OCI-LY7 (cell line): ENCODE measurements around the gene TNRC6C. TPM values are rescaled to one million over a fixed set of nuclear protein-coding genes. Genes with fewer than 3 reads are reported as not detected.

Experiments used
- BruUV-seq: library from RNA; stranded (reverse); fragments of 400-500 nt; replicated peaks from 2 replicates; lab custom pipeline; 2021; lab: Mats Ljungman, UMichigan
- CTCF ChIA-PET: fragments of 300-600 bp; sonication (Branson Sonifier 250); formaldehyde crosslinking; loops from one replicate; lab custom pipeline; 2022; ENCODE audit warnings: antibody characterized with exemption; ENCODE audit not compliant: unreplicated experiment; lab: Charles Lee
- POLR2A ChIA-PET: fragments of 300-600 bp; sonication (Branson Sonifier 250); formaldehyde crosslinking; loops from one replicate; lab custom pipeline; 2022; ENCODE audit warnings: antibody characterized with exemption; lab: Charles Lee
- DNase-seq: peaks from one replicate; pipeline ENCODE4 v3.0.0-alpha.2; 2015; ENCODE audit warnings: low spot score
- H2AFZ ChIP-seq: fragments of 200-600 bp; sonication (generic), shearing (Covaris generic); 2 replicates; pipeline ENCODE4 v1.6.1; 2014; ENCODE audit warnings: mild to moderate bottlenecking, antibody characterized with exemption, low read length, moderate library complexity
- H3K27ac ChIP-seq: fragments of 200-600 bp; sonication (generic); 2 replicates; pipeline ENCODE4 v1.5.1; 2014; ENCODE audit warnings: mixed run types, low read depth, mild to moderate bottlenecking, moderate library complexity, low read length, inconsistent platforms; ENCODE audit not compliant: poor library complexity, severe bottlenecking
- H3K36me3 ChIP-seq: fragments of 200-600 bp; sonication (generic); 2 replicates; pipeline ENCODE4 v1.6.1; 2014; ENCODE audit warnings: mild to moderate bottlenecking, antibody characterized with exemption, low read length, moderate library complexity, mixed read lengths; ENCODE audit not compliant: insufficient read depth
- H3K4me1 ChIP-seq: fragments of 200-600 bp; sonication (generic); 2 replicates; pipeline ENCODE4 v1.5.1; 2014; ENCODE audit warnings: mild to moderate bottlenecking, low read length; ENCODE audit not compliant: insufficient read depth, poor library complexity, severe bottlenecking
- H3K4me2 ChIP-seq: fragments of 200-600 bp; sonication (generic); 2 replicates; pipeline ENCODE4 v1.6.1; 2014; ENCODE audit warnings: mild to moderate bottlenecking, low read length
- H3K4me3 ChIP-seq: fragments of 200-600 bp; sonication (generic); 2 replicates; pipeline ENCODE4 v1.5.1; 2014; ENCODE audit warnings: mild to moderate bottlenecking, low read depth, low read length; ENCODE audit not compliant: poor library complexity, severe bottlenecking
- H3K79me2 ChIP-seq: fragments of 200-600 bp; sonication (generic); 2 replicates; pipeline ENCODE4 v1.6.1; 2016; ENCODE audit warnings: low read depth, mild to moderate bottlenecking, low read length, moderate library complexity, mixed read lengths; ENCODE audit not compliant: insufficient read depth
- H3K9me2 ChIP-seq: fragments of 200-600 bp; sonication (generic); 2 replicates; pipeline ENCODE4 v1.6.1; 2016; ENCODE audit warnings: mild to moderate bottlenecking, low read length, mixed read lengths; ENCODE audit not compliant: insufficient read depth
- H3K9me3 ChIP-seq: fragments of 200-600 bp; sonication (generic); 2 replicates; pipeline ENCODE4 v1.6.1; 2014; ENCODE audit warnings: mild to moderate bottlenecking, mixed run types, low read length, mixed read lengths
- H4K20me1 ChIP-seq: fragments of 200-600 bp; sonication (generic); 2 replicates; pipeline ENCODE4 v1.6.1; 2014; ENCODE audit warnings: mild to moderate bottlenecking, antibody characterized with exemption, low read length, moderate library complexity, mixed read lengths; ENCODE audit not compliant: insufficient read depth
- EZH2phosphoT487 ChIP-seq: fragments of 200-600 bp; sonication (generic); IDR thresholded peaks from 2 replicates; pipeline ENCODE4 v1.6.1; 2018; ENCODE audit warnings: low read depth, borderline replicate concordance, mild to moderate bottlenecking, mixed run types, antibody characterized with exemption, low read length, moderate library complexity, mixed read lengths
- intact Hi-C: fragments of 100-400 bp; cut with micrococcal nuclease; formaldehyde crosslinking; loops from one replicate; pipeline ENCODE4 v1.10.0; 2022; ENCODE audit not compliant: unreplicated experiment
- total RNA-seq, 2 experiments: library from RNA; depleted of rRNA in 1 of 2; stranded (reverse); fragments of >200 nt in 1 of 2; shearing (Covaris generic) in 1 of 2; gene quantifications; 2 replicates each; pipeline ENCODE4 v1.2.3, GENCODE V29; 2014 to 2022
- TF ChIP-seq, protein P1 (sequence below): fragments of 200-600 bp; sonication (generic); conservative IDR thresholded peaks from 2 replicates; pipeline ENCODE4 v1.5.1; 2014; ENCODE audit warnings: mild to moderate bottlenecking, antibody characterized with exemption, low read length, moderate library complexity, mixed read lengths

Gene TNRC6C
- total RNA-seq, 2 experiments from 2014 or later: 8.5 to 25.2 TPM

DNA sequence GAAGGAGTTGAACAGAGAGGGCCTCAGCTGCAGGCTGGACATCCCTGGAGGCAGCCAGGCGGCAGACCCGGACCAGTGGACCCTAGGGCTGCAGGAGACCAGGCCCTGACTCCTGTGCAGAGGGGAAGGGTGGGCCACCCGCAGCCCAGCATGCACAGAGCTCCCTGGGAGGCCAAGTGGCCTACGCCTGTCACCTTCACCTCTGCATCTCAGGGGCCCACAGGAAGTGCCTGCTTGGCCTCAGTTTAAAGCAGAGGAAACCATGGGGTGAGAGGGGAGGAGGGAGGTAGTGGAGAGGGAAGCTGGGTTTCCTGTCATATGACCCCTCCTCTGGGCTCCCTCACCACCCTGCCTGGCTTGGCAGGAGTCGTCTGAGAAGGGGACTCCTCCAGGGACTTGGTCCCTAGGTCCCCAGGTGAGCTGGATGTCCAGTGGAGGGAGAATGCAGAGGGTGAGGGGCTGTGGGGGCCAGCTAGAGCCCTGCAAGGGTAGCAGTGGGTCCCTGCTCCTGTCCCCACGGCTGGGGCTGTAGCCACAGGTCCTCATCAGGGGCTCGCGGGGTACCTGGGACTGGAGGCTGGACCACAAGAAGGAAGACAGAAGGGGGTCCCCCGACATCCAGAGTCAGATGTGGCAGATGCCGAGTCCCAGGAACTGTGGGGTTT is 172.1 kb downstream of the TNRC6C start, which contains the start of gene TMC8:
Gene TMC8, plus strand, starts transcription at position 335 of the 665 bp plus-strand sequence. CDS start 818 bp downstream, outside the sequence.
- H4K20me1 ChIP-seq: 0 out of 2 replicates have a peak, but pooled peaks cover 4% of the 10 kb centered on the region
- no peak within 1 kb of the TSS for H2AFZ ChIP-seq
- intact Hi-C loops: loop anchor here (5.0 kb wide), 2 partner anchors 122 to 1643 kb away; no protein-coding TSS in a partner anchor
- H3K9me3 ChIP-seq: no peaks in the 10 kb centered on the region
- peaks cover 15% of the 10 kb centered on the region; the same call in 1 of the 2 replicates for H3K79me2 ChIP-seq
- TF ChIP-seq, protein P1, sequence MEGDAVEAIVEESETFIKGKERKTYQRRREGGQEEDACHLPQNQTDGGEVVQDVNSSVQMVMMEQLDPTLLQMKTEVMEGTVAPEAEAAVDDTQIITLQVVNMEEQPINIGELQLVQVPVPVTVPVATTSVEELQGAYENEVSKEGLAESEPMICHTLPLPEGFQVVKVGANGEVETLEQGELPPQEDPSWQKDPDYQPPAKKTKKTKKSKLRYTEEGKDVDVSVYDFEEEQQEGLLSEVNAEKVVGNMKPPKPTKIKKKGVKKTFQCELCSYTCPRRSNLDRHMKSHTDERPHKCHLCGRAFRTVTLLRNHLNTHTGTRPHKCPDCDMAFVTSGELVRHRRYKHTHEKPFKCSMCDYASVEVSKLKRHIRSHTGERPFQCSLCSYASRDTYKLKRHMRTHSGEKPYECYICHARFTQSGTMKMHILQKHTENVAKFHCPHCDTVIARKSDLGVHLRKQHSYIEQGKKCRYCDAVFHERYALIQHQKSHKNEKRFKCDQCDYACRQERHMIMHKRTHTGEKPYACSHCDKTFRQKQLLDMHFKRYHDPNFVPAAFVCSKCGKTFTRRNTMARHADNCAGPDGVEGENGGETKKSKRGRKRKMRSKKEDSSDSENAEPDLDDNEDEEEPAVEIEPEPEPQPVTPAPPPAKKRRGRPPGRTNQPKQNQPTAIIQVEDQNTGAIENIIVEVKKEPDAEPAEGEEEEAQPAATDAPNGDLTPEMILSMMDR: no peak
- no peak for TF ChIP-seq EZH2phosphoT487
- peak within 1 kb of the TSS; percentile 81 for H3K4me3 ChIP-seq
- no TSS peak for BruUV-seq
- peaks cover 29% of the 10 kb centered on the region for H3K36me3 ChIP-seq
- H3K27ac ChIP-seq: peak within 1 kb of the TSS; percentile 91
- no peaks in the 10 kb centered on the region for H3K9me2 ChIP-seq
- POLR2A ChIA-PET: interaction anchor here (1.0 to 1.7 kb wide), 8 partner anchors 11 to 172 kb away, joined by 3 to 5 read pairs (median 4); partner anchors contain the start of gene TNRC6C
- peak; percentile 93 for DNase-seq
- H3K4me1 ChIP-seq: peaks cover 76% of the 10 kb centered on the region
- CTCF ChIA-PET: interaction anchor here (1.0 to 1.1 kb wide), 2 partner anchors 22 to 56 kb away, joined by 4 to 5 read pairs; partner anchors contain the start of genes AFMID and TK1
- H3K4me2 ChIP-seq: peak within 1 kb of the TSS; percentile 96

DNA sequence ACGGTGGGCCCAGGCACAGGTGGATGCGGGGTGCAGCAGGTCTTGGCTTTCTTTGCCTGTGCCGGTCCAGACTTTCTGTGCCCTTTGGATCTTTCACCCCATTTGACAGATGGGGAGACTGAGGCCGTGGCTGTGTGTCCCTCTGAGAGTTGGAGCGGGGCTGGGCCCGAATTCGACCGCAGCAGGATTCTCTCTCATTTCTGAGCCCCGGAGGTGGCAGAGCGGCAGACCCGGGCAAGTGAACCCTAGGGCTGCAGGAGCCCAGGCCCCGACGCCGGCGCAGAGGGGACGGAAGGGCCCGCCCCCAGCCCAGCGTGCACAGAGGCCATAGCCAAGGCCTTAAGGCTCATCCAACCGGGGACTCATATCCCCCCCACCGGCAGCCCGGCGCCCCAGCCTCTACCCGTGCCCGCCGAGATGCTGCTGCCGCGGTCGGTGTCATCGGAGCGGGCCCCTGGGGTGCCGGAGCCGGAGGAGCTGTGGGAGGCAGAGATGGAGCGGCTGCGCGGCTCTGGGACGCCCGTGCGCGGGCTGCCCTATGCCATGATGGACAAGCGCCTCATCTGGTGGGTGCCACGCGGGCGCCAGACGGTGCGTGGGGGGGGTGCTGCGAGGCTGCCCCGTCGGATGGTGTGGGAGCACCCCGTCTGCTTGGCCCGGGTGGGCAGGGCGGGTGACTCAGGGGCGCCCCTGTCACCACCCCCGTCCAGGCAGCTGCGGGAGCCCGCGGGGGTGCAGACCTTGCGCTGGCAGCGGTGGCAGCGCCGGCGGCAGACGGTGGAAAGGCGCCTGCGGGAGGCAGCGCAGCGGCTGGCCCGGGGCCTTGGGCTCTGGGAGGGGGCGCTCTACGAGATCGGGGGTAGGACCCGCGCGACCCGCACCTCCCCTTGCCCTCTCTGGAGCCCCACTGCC is 172.9 kb downstream of the TNRC6C start:
- Histone ChIP-seq H3K9me3 (no peaks in the 10 kb centered on the region), H3K27ac (peak overlapping the region; percentile 91), H3K4me2 (peak overlapping the region; percentile 96), H2AFZ (no peak overlapping the region), H3K4me1 (peaks cover 67% of the 10 kb centered on the region), H4K20me1 (0 out of 2 replicates have a peak, but pooled peaks cover 4% of the 10 kb centered on the region), H3K9me2 (no peaks in the 10 kb centered on the region), H3K36me3 (peaks cover 37% of the 10 kb centered on the region), H3K79me2 (peaks cover 15% of the 10 kb centered on the region; the same call in 1 of the 2 replicates), H3K4me3 (peak overlapping the region; percentile 81)
- DNase-seq: peak; percentile 70
- TSS peak; percentile 19 for BruUV-seq
- intact Hi-C loops: loop anchor here (5.0 kb wide), 2 partner anchors 121 to 1644 kb away; no protein-coding TSS in a partner anchor
- POLR2A ChIA-PET: interaction anchor here (0.6 to 1.2 kb wide), 5 partner anchors 12 to 667 kb away, joined by 3 to 5 read pairs (median 4); no protein-coding TSS in a partner anchor
- CTCF ChIA-PET: interaction anchor here (0.6 to 1.1 kb wide), 2 partner anchors 21 to 108 kb away, joined by 3 to 5 read pairs; no protein-coding TSS in a partner anchor
- TF ChIP-seq, protein P1: peak; percentile 52
- TF ChIP-seq EZH2phosphoT487: no peak
